Gastrocnemius medialis (tissue), 4 donors: ENCODE results near the gene AUTS2. TPM values are rescaled to one million over a fixed set of nuclear protein-coding genes. Genes with fewer than 3 reads are reported as not detected.

Experiments
- ATAC-seq, 2 donors: fragments of 150-250 bp; one replicate each; pipeline ENCODE4 v1.9.1; 2016
- DNase-seq, 2 donors: peaks; one replicate each; pipeline ENCODE4 v3.0.0-alpha.2; 2019
- H3K27ac ChIP-seq, 4 donors: fragments of 200-600 bp; sonication (generic); 1 replicate in 1 of 4; 2 replicates in 3 of 4; pipeline ENCODE4 v1.5.1; 2016 to 2018; ENCODE audit warnings: mild to moderate bottlenecking in 2 of 4, moderate library complexity in 1 of 4
- H3K27me3 ChIP-seq, 3 donors: fragments of 200-600 bp; sonication (generic) in 2 of 3; 1 replicate in 1 of 3; 2 replicates in 2 of 3; pipeline versions ENCODE4 v1.5.1 to v1.6.0; 2016 to 2019; ENCODE audit warnings: mild to moderate bottlenecking in 1 of 3, moderate library complexity in 1 of 3
- H3K36me3 ChIP-seq, 2 donors: fragments of 200-600 bp; sonication (generic) in 1 of 2; one replicate each; pipeline ENCODE4 v1.5.1; 2017 to 2018
- H3K4me1 ChIP-seq, 2 donors: fragments of 200-600 bp; sonication (generic) in 1 of 2; one replicate each; pipeline ENCODE4 v1.5.1; 2016 to 2017; ENCODE audit warnings: mild to moderate bottlenecking in 2 of 2
- H3K4me3 ChIP-seq, 4 donors: fragments of 200-600 bp; sonication (generic) in 3 of 4; 1 replicate in 1 of 4; 2 replicates in 3 of 4; pipeline ENCODE4 v1.5.1; 2016 to 2019; ENCODE audit warnings: mild to moderate bottlenecking in 2 of 4
- H3K9me3 ChIP-seq, 3 donors: fragments of 200-600 bp; sonication (generic) in 2 of 3; 1 replicate in 1 of 3; 2 replicates in 2 of 3; pipeline ENCODE4 v1.5.1; 2016 to 2019
- POLR2A ChIP-seq, 2 donors: fragments of 450-650 bp; IDR thresholded peaks; one replicate each; pipeline ENCODE4 v1.6.1; 2017; ENCODE audit warnings: antibody characterized with exemption in 2 of 2, mild to moderate bottlenecking in 2 of 2, moderate library complexity in 2 of 2
- in situ Hi-C, 4 donors: fragments of 200-750 bp; cut with MboI; loops; one replicate each; pipeline versions ENCODE4 v1.15.0 to v1.8.0; 2017; ENCODE audit warnings: low sequenced_read_pairs in 4 of 4
- intact Hi-C: fragments of 100-400 bp; cut with DNase I; formaldehyde crosslinking; loops from one replicate; pipeline ENCODE4 v1.15.1; 2023; ENCODE audit warnings: low total_unique reads
- total RNA-seq, 4 donors: library from RNA; depleted of rRNA; stranded (reverse); fragments of >200 nt; gene quantifications; one replicate each; pipeline versions ENCODE4 v1.1.0 to v1.2.3, GENCODE V29; 2016
- TF ChIP-seq, protein P1 (sequence below), 5 experiments: fragments of 450-650 bp in 3 of 5; fragments of 200-600 bp in 2 of 5; sonication (generic) in 2 of 5; IDR thresholded peaks in 4 of 5; conservative IDR thresholded peaks in 1 of 5; 1 replicate in 4 of 5; 2 replicates in 1 of 5; pipeline ENCODE4 v1.5.1; 2016 to 2019; ENCODE audit warnings: antibody characterized with exemption in 5 of 5, mild to moderate bottlenecking in 3 of 5, moderate library complexity in 3 of 5

Gene AUTS2
- total RNA-seq, 4 donors from 2014 or later = 2.5 to 16.2 (median 8.5) TPM

DNA sequence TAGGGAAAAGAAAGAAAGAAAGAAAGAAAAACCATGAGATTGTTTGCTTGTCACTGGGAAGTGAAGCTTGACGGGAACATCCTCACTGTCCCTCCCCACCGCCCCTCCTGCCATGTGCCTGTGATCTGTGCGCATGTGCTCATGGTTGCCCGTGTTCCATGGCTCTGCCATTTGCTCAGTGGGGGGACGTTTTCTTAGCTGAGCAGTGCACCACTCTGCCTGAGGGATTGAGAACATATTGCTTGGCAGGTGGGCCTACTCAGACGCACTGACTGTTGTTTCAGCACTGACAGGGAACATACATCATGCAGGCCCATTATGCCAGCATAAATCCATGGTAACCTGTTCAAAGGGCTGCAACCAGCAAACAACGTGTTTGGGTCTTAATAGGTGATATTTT, 785.7 kb downstream of the AUTS2 start:
- ATAC-seq = no peak
- TF ChIP-seq, protein P1, sequence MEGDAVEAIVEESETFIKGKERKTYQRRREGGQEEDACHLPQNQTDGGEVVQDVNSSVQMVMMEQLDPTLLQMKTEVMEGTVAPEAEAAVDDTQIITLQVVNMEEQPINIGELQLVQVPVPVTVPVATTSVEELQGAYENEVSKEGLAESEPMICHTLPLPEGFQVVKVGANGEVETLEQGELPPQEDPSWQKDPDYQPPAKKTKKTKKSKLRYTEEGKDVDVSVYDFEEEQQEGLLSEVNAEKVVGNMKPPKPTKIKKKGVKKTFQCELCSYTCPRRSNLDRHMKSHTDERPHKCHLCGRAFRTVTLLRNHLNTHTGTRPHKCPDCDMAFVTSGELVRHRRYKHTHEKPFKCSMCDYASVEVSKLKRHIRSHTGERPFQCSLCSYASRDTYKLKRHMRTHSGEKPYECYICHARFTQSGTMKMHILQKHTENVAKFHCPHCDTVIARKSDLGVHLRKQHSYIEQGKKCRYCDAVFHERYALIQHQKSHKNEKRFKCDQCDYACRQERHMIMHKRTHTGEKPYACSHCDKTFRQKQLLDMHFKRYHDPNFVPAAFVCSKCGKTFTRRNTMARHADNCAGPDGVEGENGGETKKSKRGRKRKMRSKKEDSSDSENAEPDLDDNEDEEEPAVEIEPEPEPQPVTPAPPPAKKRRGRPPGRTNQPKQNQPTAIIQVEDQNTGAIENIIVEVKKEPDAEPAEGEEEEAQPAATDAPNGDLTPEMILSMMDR (IDR thresholded peaks at IDR 0.05 in 4 of 5, conservative IDR thresholded peaks at IDR 0.05 in 1 of 5) = no peak
- no peak for TF ChIP-seq POLR2A (IDR thresholded peaks at IDR 0.05)
- Histone ChIP-seq H3K36me3 (no peaks in the 10 kb centered on the region), H3K27ac (no peak overlapping the region), H3K27me3 (no peaks in the 10 kb centered on the region), H3K4me3 (no peak overlapping the region), H3K4me1 (no peaks in the 10 kb centered on the region), H3K9me3 (no peaks in the 10 kb centered on the region)
- DNase-seq = no peak
- in situ Hi-C loops (no loop called here), intact Hi-C loops (no loop called here)

DNA sequence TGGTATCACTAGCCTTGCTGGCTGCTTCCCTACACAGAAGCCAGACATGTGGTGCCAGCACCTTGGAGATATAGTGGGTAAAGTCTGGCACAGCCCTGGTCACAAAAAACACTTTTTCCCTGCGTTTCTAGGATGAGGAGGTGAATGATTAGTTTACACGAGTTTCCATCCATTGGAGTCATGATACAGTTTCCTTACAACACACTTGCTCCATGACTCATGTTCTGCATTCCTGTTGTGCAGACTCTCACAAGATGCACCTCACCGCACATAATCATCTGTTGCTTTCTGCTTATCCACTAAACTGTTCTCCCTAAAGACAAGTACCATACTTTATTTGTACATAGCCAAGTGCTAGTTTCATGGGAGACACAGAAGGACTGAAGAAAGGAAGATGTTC, 786.6 kb downstream of the AUTS2 start:
- ATAC-seq = no peak
- DNase-seq = no peak

DNA sequence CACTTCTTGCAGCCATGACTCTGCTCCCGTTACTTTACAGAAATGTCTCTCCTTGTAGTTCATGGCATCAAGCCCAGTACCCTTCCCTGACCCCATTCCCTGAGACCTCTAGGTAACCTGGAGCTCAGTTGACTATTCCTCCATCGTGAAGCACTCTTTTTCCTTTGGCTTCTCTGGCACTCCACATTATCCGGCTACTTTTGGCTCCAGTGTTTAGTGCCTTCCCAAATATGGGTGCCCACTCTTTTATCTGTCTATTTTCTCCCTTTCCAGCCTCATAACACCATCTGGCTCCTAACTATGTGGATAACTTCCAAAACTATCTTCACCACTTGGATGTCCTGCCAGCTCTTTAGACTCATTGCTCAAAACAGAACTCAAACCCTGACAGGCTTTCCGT, 788.9 kb downstream of the AUTS2 start:
- in situ Hi-C loops = no loop called here
- no peak overlapping the region for H3K27ac ChIP-seq
- no peak for ATAC-seq

More for the DNA sequence above, 786.6 kb downstream of the AUTS2 start:
- in situ Hi-C loops = no loop called here
- Histone ChIP-seq H3K27ac (no peak overlapping the region), H3K4me1 (no peaks in the 10 kb centered on the region), H3K27me3 (no peaks in the 10 kb centered on the region), H3K9me3 (no peaks in the 10 kb centered on the region), H3K4me3 (no peak overlapping the region), H3K36me3 (no peaks in the 10 kb centered on the region)
- TF ChIP-seq, protein P1 (IDR thresholded peaks at IDR 0.05 in 4 of 5, conservative IDR thresholded peaks at IDR 0.05 in 1 of 5) = no peak
- TF ChIP-seq POLR2A (IDR thresholded peaks at IDR 0.05) = no peak
- intact Hi-C loops = no loop called here

DNA sequence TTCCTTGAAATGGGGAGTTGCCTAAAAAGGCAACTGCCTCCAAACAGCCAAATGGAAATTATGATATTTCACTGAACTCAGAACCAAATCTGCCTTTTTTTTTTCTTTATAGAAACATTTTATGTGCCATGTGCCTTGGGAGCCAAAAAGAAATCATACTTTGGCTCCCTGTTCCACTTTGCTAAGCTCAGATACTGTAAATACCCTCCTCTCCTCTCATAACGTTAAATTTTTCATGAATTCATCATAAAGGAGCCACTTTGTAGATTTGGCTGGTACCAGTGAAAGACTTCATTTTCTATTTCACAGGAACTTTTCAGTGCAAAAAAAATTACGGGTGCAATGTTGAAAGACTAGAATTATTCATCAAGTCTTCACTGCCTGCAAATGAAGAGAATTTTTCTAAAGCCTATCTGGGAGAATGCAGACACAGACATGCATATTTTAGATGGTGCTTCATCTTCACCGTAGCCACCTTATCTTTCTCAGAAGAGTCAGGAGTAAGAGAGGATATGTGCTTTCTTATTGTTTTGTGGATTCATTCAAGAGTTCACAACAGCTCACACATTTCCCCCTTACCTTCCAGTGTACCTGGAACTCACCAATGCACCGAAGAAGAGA, 791.4 kb downstream of the AUTS2 start:
- Histone ChIP-seq H3K9me3 (no peaks in the 10 kb centered on the region), H3K4me3 (no peak overlapping the region), H3K4me1 (no peaks in the 10 kb centered on the region), H3K27me3 (no peaks in the 10 kb centered on the region), H3K36me3 (no peaks in the 10 kb centered on the region), H3K27ac (no peak overlapping the region)
- intact Hi-C loops = loop anchor here (5.0 kb wide), 1 partner anchor 127 kb away; no protein-coding TSS in a partner anchor
- TF ChIP-seq POLR2A (IDR thresholded peaks at IDR 0.05) = no peak
- TF ChIP-seq, protein P1 (IDR thresholded peaks at IDR 0.05 in 4 of 5, conservative IDR thresholded peaks at IDR 0.05 in 1 of 5) = no peak
- in situ Hi-C loops = no loop called here
- ATAC-seq (no peak), DNase-seq (no peak)

More for the DNA sequence above, 788.9 kb downstream of the AUTS2 start:
- intact Hi-C loops = no loop called here
- TF ChIP-seq POLR2A (IDR thresholded peaks at IDR 0.05) = no peak
- TF ChIP-seq, protein P1 (IDR thresholded peaks at IDR 0.05 in 4 of 5, conservative IDR thresholded peaks at IDR 0.05 in 1 of 5) = no peak
- DNase-seq = no peak
- Histone ChIP-seq H3K36me3 (no peaks in the 10 kb centered on the region), H3K4me3 (no peak overlapping the region), H3K27me3 (no peaks in the 10 kb centered on the region), H3K4me1 (no peaks in the 10 kb centered on the region), H3K9me3 (no peaks in the 10 kb centered on the region)

DNA sequence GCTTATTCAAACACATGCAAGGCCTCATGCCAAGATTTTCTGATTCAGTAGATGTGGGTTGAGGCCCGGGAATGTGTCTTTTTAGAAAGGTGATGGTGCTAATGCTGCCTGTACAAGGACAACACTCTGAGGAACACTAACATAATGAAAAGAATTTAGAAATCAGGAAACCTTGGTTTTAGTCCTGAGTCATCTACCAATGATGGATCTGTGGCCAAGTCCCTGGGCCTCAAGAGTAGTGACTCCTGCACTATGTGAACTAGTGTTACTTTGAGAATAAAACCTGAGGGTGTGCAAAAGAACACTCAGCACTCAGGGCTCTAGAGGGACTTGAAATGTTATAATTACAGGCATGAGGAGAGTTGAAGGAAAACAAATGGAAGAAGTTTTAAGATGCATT, 792.0 kb downstream of the AUTS2 start:
- intact Hi-C loops (loop anchor here (5.0 kb wide), 1 partner anchor 128 kb away; no protein-coding TSS in a partner anchor), in situ Hi-C loops (no loop called here)
- Histone ChIP-seq H3K27ac (no peak overlapping the region), H3K9me3 (no peaks in the 10 kb centered on the region), H3K4me3 (no peak overlapping the region), H3K36me3 (no peaks in the 10 kb centered on the region), H3K4me1 (no peaks in the 10 kb centered on the region), H3K27me3 (no peaks in the 10 kb centered on the region)
- no peak for TF ChIP-seq POLR2A (IDR thresholded peaks at IDR 0.05)
- TF ChIP-seq, protein P1 (IDR thresholded peaks at IDR 0.05 in 4 of 5, conservative IDR thresholded peaks at IDR 0.05 in 1 of 5) = no peak
- DNase-seq = no peak
- no peak for ATAC-seq
